Myometrial cell (primary cell): Measurements from ENCODE around the gene MXRA7. TPM values are rescaled to one million over a fixed set of nuclear protein-coding genes. Genes with fewer than 3 reads are reported as not detected.

Experiments
- total RNA-seq: library from RNA; depleted of rRNA; stranded (reverse); fragments of >200 nt; gene quantifications from 2 replicates; pipeline ENCODE4 v1.2.3, GENCODE V29; 2015

The MXRA7 gene, protein sequence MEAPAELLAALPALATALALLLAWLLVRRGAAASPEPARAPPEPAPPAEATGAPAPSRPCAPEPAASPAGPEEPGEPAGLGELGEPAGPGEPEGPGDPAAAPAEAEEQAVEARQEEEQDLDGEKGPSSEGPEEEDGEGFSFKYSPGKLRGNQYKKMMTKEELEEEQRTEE
- total RNA-seq: 191 and 221 TPM in 2 replicates

DNA sequence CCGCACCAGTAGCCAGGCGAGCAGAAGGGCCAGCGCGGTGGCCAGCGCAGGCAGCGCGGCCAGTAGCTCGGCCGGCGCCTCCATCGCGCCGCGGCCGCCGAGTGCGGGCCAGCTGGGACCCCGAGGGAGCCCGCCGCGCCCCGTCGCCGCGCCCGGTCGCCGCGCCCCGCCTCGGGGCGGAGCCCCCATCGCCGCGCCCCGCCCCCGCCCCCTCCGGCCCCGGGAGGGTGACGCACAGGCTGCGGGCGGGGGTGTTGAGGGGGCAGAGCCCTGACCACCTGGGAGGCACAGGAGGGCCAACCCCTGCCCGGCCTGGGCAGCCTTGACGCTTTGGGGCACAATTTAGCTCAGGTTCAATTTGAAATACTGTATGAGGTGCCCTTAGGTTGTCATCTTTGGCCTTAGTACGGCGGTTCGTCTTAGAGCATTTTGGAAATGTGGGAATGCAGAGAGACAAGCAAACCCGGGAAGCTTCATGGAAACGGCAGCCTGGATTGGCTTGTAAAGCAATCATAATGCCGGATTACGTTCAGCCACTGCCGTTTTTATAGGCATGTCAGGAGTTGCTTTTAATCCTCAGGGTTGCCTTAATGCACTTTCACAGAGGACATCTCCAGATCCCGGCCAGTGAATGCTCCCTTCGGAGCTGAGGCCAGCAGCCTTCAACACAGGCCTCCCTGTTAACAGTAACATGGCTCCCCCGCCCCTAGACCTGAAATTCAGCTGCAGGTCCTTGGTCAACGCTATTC lies at the start of gene MXRA7:
Gene MXRA7 (minus strand): TSS at position 103 of the 749 bp plus-strand sequence. CDS start 19 bp downstream, at position 84.

DNA sequence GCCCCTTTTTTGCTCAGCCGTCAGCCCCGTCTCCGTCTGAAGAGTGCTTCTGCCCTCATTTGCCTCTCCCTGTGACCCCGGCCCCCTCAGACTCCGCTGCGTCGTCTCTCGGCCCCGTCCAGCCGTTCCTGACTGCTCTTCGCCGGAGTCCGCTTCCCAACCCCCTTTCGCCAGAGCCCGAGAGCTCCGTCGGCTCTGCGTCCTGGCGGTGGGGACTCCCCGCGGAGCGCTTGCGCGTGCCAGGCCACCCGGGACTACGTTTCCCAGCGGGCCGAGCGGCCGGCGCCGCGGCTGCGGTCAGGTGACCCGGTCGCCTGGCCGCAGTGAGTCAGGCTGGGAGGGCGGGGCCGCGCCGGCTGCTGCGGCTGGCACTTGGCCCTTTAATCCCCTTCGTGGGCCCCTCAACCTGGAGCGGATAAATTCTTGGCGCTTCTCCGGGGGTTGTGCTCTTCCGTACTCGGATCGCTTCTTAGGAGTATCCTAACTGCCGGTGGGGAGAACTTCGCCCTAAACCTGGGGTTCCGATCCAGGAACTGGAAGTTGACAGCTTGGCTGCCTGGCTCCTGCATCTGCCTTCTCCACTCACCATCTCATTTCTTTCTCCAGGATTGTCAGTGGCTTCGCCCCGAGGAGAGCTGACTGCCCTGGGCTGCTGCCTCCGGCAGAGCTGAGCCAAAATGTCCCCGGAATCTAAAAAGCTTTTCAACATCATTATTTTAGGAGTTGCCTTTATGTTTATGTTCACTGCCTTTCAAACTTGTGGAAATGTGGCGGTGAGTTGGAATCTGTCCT lies 27.1 kb upstream of the MXRA7 start, which contains the start of gene MFSD11:
Gene MFSD11 (plus strand): TSS at position 444 of the 792 bp plus-strand sequence. CDS start 234 bp downstream, at position 678.

DNA sequence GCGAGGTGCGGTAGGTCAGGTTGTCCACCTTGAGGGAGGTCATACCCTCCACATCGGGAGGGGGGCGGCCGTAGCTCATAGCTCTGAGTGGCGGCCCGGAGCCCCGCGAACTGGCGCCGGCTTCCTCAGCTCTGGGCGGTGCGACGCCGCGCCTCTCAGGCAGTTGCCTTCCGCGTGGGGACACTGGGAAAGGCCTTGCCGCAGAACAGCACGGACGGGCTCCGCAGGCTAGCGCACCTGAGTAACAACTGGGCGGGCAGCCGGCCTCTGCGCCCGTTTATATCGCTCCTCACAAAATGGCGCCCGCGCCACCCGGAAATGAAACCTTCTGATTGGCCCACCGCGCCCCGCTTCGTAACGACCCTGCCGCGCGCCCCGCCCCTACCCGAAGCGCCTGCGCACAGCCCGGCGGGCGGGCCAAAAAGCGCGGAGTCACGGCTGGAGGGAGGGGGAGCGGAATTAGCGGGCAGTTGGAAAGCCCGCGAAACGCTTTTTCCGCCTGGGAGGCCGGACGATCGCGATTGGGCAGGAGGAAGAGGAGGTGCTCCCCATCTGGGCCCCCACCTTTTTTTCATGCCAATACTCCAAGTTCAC lies 26.4 kb upstream of the MXRA7 start, which contains the start of gene SRSF2:
Gene SRSF2 (minus strand): TSS at position 250 of the 594 bp plus-strand sequence. CDS start 171 bp downstream, at position 79.

DNA sequence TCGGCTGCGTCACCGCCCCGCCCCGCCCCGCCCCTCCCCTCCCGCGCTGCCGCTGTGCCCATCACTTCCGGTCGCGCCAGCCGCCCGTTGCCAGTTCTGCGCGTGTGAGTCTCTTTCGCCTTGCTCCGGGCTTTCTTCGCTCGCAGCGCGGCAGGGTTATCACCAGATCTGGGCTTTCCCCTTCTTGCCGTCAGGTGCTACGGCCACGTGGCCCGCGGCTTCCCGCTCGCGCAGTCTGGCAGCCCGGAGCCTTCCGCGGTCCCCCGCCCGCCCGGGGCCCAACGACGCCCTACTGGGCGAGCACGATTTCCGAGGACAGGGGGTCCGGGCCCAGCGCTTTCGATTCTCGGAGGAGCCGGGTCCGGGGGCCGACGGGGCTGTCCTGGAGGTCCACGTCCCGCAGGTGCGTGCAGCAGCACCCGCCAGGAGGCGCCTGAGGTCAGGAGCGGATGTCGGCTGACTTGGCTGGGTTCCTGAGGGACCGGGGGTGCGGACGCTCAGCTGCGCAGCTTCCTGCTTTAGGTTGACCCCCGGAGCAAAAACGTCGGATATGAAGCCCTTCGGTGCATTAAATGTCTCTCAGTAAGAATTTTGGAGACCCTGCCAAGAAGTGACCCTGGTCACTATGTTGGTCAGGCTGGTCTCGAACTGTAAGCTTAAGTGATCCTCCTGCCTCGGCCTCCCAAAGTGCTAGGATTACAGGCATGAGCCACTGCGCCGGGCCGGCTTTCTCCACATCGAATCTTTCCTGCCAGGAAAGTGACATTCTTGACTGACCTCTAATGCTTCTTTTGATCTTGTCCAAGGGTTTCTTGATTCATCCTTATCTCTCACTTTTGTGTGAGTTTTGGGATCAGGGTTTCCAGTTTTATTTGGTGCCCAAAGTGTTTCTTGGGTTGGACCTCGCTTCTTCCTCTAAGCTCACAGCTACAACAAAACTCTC lies 16.3 kb upstream of the MXRA7 start, which contains the start of gene METTL23:
Gene METTL23 (plus strand): TSS at position 64 of the 943 bp plus-strand sequence. CDS start 2,872 bp downstream, outside the sequence.

DNA sequence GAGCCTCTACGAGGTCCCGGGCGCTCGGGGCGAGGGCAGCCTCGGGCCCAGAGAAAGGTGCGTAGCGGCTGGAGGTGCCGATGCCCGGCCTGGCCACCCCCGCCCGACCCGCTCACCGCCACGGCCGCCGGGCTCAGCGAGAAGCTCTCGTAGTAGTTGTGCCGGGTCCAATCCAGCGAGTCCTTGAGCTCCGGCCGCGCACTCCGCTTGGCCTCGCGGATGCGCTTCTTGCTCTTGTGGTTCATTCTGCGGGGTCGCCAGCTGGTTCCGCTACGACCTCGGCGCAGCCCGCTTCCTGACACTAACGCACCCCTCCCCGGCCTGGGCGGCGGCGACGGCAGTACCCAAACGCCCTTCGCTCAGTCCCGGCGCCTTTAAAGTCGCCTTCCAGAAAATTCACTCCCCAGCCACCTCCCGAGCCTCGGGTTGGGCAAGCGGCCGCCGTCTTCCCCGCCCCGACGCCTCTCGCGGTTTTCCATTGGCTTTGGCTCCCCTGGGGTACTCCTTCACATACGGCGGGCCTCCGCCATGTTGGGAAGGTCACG lies 15.5 kb upstream of the MXRA7 start, which contains the start of gene JMJD6:
Gene JMJD6 (minus strand): TSS at position 376 of the 545 bp plus-strand sequence. CDS start 131 bp downstream, at position 245.

DNA sequence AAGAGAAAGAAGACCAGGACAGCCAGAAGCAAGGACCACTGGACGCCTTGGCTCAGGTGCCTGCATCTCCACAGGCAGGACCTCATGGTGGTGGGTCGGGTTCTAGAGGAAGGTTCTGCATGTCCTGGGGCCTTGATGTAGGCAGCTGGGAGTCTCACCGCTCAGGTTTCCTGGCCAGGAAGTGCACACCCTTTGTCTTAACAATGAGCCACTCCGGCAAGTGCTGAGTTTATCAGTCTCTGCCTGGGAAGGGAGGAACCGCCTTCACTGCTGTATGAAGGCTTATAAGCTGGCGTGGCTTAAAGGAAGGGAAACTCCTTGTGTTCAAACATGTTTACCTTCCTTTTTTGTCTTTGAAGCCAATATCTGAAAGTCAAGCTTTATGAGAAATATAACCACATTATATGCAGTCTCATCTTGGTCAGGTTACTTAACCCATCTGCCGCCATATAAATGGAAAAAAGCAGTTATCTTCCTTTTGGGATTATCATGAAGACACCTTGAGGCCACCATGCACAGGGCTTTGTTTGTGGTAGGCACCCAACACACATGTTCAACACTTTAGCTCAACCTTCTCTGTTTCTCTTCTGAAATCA lies 67.1 kb downstream of the MXRA7 start, which contains the start of gene ST6GALNAC1:
Gene ST6GALNAC1 (minus strand): TSS at position 205 of the 596 bp plus-strand sequence. CDS start 119 bp downstream, at position 86.

Other genes starting within 250 kb of the MXRA7 start
- not detected in 2 replicates for gene AANAT, start 243.4 kb downstream of the MXRA7 start, total RNA-seq
- 19.9 and 27.1 TPM in 2 replicates for gene RHBDF2, start 209.5 kb downstream of the MXRA7 start, total RNA-seq
- gene CYGB, start 173.3 kb downstream of the MXRA7 start, total RNA-seq: 13.1 and 18.7 TPM in 2 replicates
- 0.71 TPM in 1 of 2 replicates, not detected in the other for gene PRCD, start 170.9 kb downstream of the MXRA7 start, total RNA-seq
- gene ST6GALNAC2, start 125.1 kb downstream of the MXRA7 start, total RNA-seq: 1.7 and 4.6 TPM in 2 replicates
- not detected in 2 replicates for gene ST6GALNAC1, start 67.2 kb downstream of the MXRA7 start, total RNA-seq
- 21.4 and 27.4 TPM in 2 replicates for gene JMJD6, start 15.6 kb upstream of the MXRA7 start, total RNA-seq
- 27.8 and 30.3 TPM in 2 replicates for gene METTL23, start 15.9 kb upstream of the MXRA7 start, total RNA-seq
- 163 and 192 TPM in 2 replicates for gene SRSF2, start 26.4 kb upstream of the MXRA7 start, total RNA-seq
- 20.7 and 25.7 TPM in 2 replicates for gene MFSD11, start 27.2 kb upstream of the MXRA7 start, total RNA-seq
- gene MGAT5B, start 157.4 kb upstream of the MXRA7 start, total RNA-seq: under 0.01 TPM in 1 of 2 replicates, not detected in the other